GM23338 (cell line): ENCODE data around the gene IRF2BPL. TPM values are rescaled to one million over a fixed set of nuclear protein-coding genes. Genes with fewer than 3 reads are reported as not detected.

Experiments used
- ATAC-seq: fragments of 200-7000 bp; cut with Tn5 transposase; 3 replicates; pipeline ENCODE4 v1.9.1; 2020
- DNase-seq: peaks from one replicate; pipeline ENCODE4 v3.0.0-alpha.2; 2015; ENCODE audit warnings: low spot score
- H2AFZ ChIP-seq: fragments of 200-600 bp; sonication (generic); 2 replicates; pipeline ENCODE4 v1.8.0; 2016; ENCODE audit warnings: antibody characterized with exemption, mild to moderate bottlenecking, moderate library complexity
- H3F3A ChIP-seq: fragments of 200-600 bp; sonication (generic); replicated peaks from 2 replicates; pipeline ENCODE4 v1.8.0; 2017; ENCODE audit warnings: antibody characterized with exemption, mixed run types, low read depth
- H3K27ac ChIP-seq: fragments of 200-600 bp; sonication (generic); 2 replicates; pipeline ENCODE4 v1.6.1; 2016; ENCODE audit warnings: low read depth
- H3K27me3 ChIP-seq: fragments of 200-600 bp; sonication (generic); 2 replicates; pipeline ENCODE4 v1.8.0; 2016; ENCODE audit warnings: mild to moderate bottlenecking, mixed run types, moderate library complexity; ENCODE audit not compliant: insufficient read depth
- H3K36me3 ChIP-seq: fragments of 200-600 bp; sonication (generic); 2 replicates; pipeline ENCODE4 v1.8.0; 2016; ENCODE audit warnings: mild to moderate bottlenecking; ENCODE audit not compliant: insufficient read depth
- H3K4me1 ChIP-seq: fragments of 200-600 bp; sonication (generic); 2 replicates; pipeline ENCODE4 v1.8.0; 2016; ENCODE audit warnings: mild to moderate bottlenecking, moderate library complexity; ENCODE audit not compliant: insufficient read depth
- H3K4me2 ChIP-seq: fragments of 200-600 bp; sonication (generic); 2 replicates; pipeline ENCODE4 v1.7.1; 2017; ENCODE audit warnings: mixed run types
- H3K4me3 ChIP-seq: fragments of 200-600 bp; sonication (generic); 2 replicates; pipeline ENCODE4 v1.6.1; 2016; ENCODE audit warnings: mixed run types
- H3K79me2 ChIP-seq: fragments of 200-600 bp; sonication (generic); replicated peaks from 2 replicates; pipeline ENCODE4 v1.8.0; 2017; ENCODE audit warnings: mild to moderate bottlenecking; ENCODE audit not compliant: insufficient read depth
- H3K9me2 ChIP-seq: fragments of 200-600 bp; sonication (generic); 2 replicates; pipeline ENCODE4 v1.8.0; 2017; ENCODE audit not compliant: insufficient read depth
- H4K20me1 ChIP-seq: fragments of 200-600 bp; sonication (generic); replicated peaks from 2 replicates; pipeline ENCODE4 v1.8.0; 2017; ENCODE audit warnings: mild to moderate bottlenecking; ENCODE audit not compliant: insufficient read depth
- H3K27ac Mint-ChIP-seq: 2 replicates; pipeline ENCODE4 v1.8.0; 2020; ENCODE audit warnings: inconsistent platforms, mild to moderate bottlenecking, moderate library complexity, mixed read lengths
- H3K27me3 Mint-ChIP-seq: 3 replicates; pipeline ENCODE4 v1.8.0; 2022; ENCODE audit warnings: low read depth, mild to moderate bottlenecking, moderate library complexity, mixed read lengths, inconsistent platforms; ENCODE audit not compliant: insufficient read depth, poor library complexity
- H3K36me3 Mint-ChIP-seq: 3 replicates; pipeline ENCODE4 v1.8.0; 2021; ENCODE audit warnings: low read depth, mild to moderate bottlenecking, inconsistent platforms, moderate library complexity, mixed read lengths
- H3K4me1 Mint-ChIP-seq: 3 replicates; pipeline ENCODE4 v1.8.0; 2020; ENCODE audit warnings: mild to moderate bottlenecking, inconsistent platforms, mixed read lengths
- H3K4me3 Mint-ChIP-seq: 3 replicates; pipeline ENCODE4 v1.8.0; 2021; ENCODE audit warnings: moderate library complexity, mild to moderate bottlenecking, inconsistent platforms, mixed read lengths
- H3K9me3 Mint-ChIP-seq: 3 replicates; pipeline ENCODE4 v1.8.0; 2020; ENCODE audit warnings: moderate library complexity, mild to moderate bottlenecking, inconsistent platforms, mixed read lengths
- CREB1 ChIP-seq: fragments of 250-450 bp; sonication (Bioruptor Pico); IDR thresholded peaks from 2 replicates; pipeline ENCODE4 v1.5.0; 2020; ENCODE audit warnings: low read depth, mild to moderate bottlenecking, moderate library complexity
- ETS1 ChIP-seq: IDR thresholded peaks from 2 replicates; pipeline ENCODE4 v1.6.1; 2016; ENCODE audit warnings: antibody characterized with exemption
- EZH2phosphoT487 ChIP-seq: fragments of 200-600 bp; sonication (generic); IDR thresholded peaks from one replicate; pipeline ENCODE4 v1.8.1; 2018; ENCODE audit warnings: antibody characterized with exemption; ENCODE audit not compliant: unreplicated experiment
- JUNB ChIP-seq: IDR thresholded peaks from one replicate; pipeline ENCODE4 v1.6.1; 2016; ENCODE audit warnings: antibody characterized with exemption; ENCODE audit not compliant: unreplicated experiment
- NANOG ChIP-seq: IDR thresholded peaks from 2 replicates; pipeline ENCODE4 v1.6.1; 2016; ENCODE audit warnings: antibody characterized with exemption, borderline replicate concordance
- POLR2AphosphoS5 ChIP-seq: IDR thresholded peaks from 2 replicates; pipeline ENCODE4 v1.6.1; 2016; ENCODE audit warnings: antibody characterized with exemption, low read depth
- ZNF114 ChIP-seq: fragments of 250-450 bp; sonication (Bioruptor Pico); IDR thresholded peaks from 2 replicates; pipeline ENCODE4 v1.5.0; 2020; ENCODE audit warnings: mild to moderate bottlenecking, moderate library complexity
- ZNF331 ChIP-seq: fragments of 250-450 bp; sonication (Bioruptor Pico); IDR thresholded peaks from 2 replicates; pipeline ENCODE4 v1.5.0; 2020; ENCODE audit warnings: low read depth, mild to moderate bottlenecking, moderate library complexity
- polyA plus RNA-seq: library from polyadenylated mRNA; unstranded; fragments of >200 nt; fragmentation: Nextera tagmentation; extraction: Ambion mirVana; gene quantifications from 2 replicates; pipeline ENCODE4 v1.2.1, GENCODE V29; 2016
- total RNA-seq: library from RNA; depleted of rRNA; stranded (reverse); fragments of >200 nt; shearing (Covaris generic); gene quantifications from 2 replicates; pipeline ENCODE4 v1.2.3, GENCODE V29; 2014
- TF ChIP-seq, protein P1 (sequence below), 2 experiments: fragments of 200-600 bp in 1 of 2; sonication (generic) in 1 of 2; conservative IDR thresholded peaks; 2 replicates each; pipeline versions ENCODE4 v1.5.1 to v1.6.1; 2016 to 2017; ENCODE audit warnings: antibody characterized with exemption in 2 of 2, low read depth in 2 of 2, mild to moderate bottlenecking in 2 of 2, moderate library complexity in 1 of 2

IRF2BPL gene
- total and polyA plus RNA-seq, 2 experiments from 2014 or later = 11.2 to 119 TPM

GRCh38 chr14:77011245-77011644, 17.3 kb downstream of the IRF2BPL start:
- H3F3A ChIP-seq = 0 out of 2 replicates have a peak, but pooled peaks cover 4% of the 10 kb centered on the region
- H2AFZ ChIP-seq = no peak overlapping the region
- H4K20me1 ChIP-seq = no peaks in the 10 kb centered on the region
- no peaks in the 10 kb centered on the region for H3K79me2 ChIP-seq
- ATAC-seq (no peak), DNase-seq (no peak)
- no peaks in the 10 kb centered on the region; the same call in 2 of the 3 replicates for H3K36me3 Mint-ChIP-seq
- H3K27me3 ChIP-seq = no peaks in the 10 kb centered on the region
- no peaks in the 10 kb centered on the region for H3K9me2 ChIP-seq
- no peak overlapping the region for H3K27ac ChIP-seq
- H3K4me3 ChIP-seq = no peak overlapping the region
- no peak for TF ChIP-seq POLR2AphosphoS5
- TF ChIP-seq, protein P1, sequence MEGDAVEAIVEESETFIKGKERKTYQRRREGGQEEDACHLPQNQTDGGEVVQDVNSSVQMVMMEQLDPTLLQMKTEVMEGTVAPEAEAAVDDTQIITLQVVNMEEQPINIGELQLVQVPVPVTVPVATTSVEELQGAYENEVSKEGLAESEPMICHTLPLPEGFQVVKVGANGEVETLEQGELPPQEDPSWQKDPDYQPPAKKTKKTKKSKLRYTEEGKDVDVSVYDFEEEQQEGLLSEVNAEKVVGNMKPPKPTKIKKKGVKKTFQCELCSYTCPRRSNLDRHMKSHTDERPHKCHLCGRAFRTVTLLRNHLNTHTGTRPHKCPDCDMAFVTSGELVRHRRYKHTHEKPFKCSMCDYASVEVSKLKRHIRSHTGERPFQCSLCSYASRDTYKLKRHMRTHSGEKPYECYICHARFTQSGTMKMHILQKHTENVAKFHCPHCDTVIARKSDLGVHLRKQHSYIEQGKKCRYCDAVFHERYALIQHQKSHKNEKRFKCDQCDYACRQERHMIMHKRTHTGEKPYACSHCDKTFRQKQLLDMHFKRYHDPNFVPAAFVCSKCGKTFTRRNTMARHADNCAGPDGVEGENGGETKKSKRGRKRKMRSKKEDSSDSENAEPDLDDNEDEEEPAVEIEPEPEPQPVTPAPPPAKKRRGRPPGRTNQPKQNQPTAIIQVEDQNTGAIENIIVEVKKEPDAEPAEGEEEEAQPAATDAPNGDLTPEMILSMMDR (conservative IDR thresholded peaks at IDR 0.05; ENCODE audit: low read depth in 2 of 2) = peak in 1 of 2 experiments; percentile 30; a peak in 2 of 4 replicates
- no peak overlapping the region for H3K4me3 Mint-ChIP-seq
- H3K27ac Mint-ChIP-seq = no peak overlapping the region
- H3K4me1 Mint-ChIP-seq = peaks cover 33% of the 10 kb centered on the region
- H3K9me3 Mint-ChIP-seq = 0 out of 3 replicates have a peak, but pooled peaks cover 4% of the 10 kb centered on the region
- H3K4me2 ChIP-seq = no peak overlapping the region
- H3K36me3 ChIP-seq = no peaks in the 10 kb centered on the region
- H3K27me3 Mint-ChIP-seq = peaks cover 16% of the 10 kb centered on the region
- H3K4me1 ChIP-seq = peaks cover 31% of the 10 kb centered on the region

DNA sequence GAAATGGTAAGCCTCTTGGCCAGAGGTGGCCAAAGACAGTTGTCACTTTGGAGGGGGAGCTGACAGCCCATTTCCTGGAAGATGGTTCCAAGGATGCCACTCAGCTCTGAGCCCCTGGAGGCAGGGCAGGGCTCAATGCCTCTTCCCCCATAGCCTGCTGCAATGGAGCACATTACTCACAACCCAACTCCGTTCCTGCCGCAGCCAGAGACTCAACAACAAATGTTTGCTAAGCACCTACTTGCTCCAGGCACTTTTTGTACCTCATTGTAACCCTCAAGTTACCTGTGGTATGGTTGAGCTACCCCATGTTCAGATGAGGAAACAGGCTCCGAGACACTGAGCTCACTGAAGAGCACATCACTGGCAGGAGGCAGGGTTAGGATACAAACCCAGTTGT, 19.5 kb downstream of the IRF2BPL start:
- 0 out of 3 replicates have a peak, but pooled peaks cover 4% of the 10 kb centered on the region for H3K9me3 Mint-ChIP-seq
- H3K4me3 Mint-ChIP-seq = no peak overlapping the region
- Histone ChIP-seq H3K4me3 (no peak overlapping the region), H3K36me3 (no peaks in the 10 kb centered on the region), H3K27ac (no peak overlapping the region), H2AFZ (no peak overlapping the region), H3K79me2 (no peaks in the 10 kb centered on the region), H3F3A (0 out of 2 replicates have a peak, but pooled peaks cover 7% of the 10 kb centered on the region), H3K27me3 (no peaks in the 10 kb centered on the region), H4K20me1 (no peaks in the 10 kb centered on the region), H3K4me1 (peaks cover 46% of the 10 kb centered on the region), H3K4me2 (no peak overlapping the region), H3K9me2 (no peaks in the 10 kb centered on the region)
- TF ChIP-seq JUNB = no peak
- no peak for TF ChIP-seq ZNF331 (CRISPR knock-in tag)
- TF ChIP-seq, protein P1 (conservative IDR thresholded peaks at IDR 0.05; ENCODE audit: low read depth in 2 of 2) = no peak
- no peak for TF ChIP-seq NANOG
- TF ChIP-seq CREB1 (CRISPR knock-in tag) = no peak
- TF ChIP-seq ETS1 = no peak
- TF ChIP-seq EZH2phosphoT487 = no peak
- no peak for TF ChIP-seq ZNF114 (CRISPR knock-in tag)
- H3K27ac Mint-ChIP-seq = no peak overlapping the region
- no peak for DNase-seq
- no peak for ATAC-seq
- peaks cover 11% of the 10 kb centered on the region for H3K27me3 Mint-ChIP-seq
- H3K4me1 Mint-ChIP-seq = peaks cover 48% of the 10 kb centered on the region
- no peaks in the 10 kb centered on the region; the same call in 2 of the 3 replicates for H3K36me3 Mint-ChIP-seq
